HG03520 (cell line): ENCODE data around the gene HTT.

Experiments used
- ATAC-seq: cut with Tn5 transposase; IDR thresholded peaks from one replicate; pipeline ENCODE4 v1.9.1; 2021; ENCODE audit warnings: mild to moderate bottlenecking, moderate library complexity; ENCODE audit not compliant: unreplicated experiment

HTT gene

DNA sequence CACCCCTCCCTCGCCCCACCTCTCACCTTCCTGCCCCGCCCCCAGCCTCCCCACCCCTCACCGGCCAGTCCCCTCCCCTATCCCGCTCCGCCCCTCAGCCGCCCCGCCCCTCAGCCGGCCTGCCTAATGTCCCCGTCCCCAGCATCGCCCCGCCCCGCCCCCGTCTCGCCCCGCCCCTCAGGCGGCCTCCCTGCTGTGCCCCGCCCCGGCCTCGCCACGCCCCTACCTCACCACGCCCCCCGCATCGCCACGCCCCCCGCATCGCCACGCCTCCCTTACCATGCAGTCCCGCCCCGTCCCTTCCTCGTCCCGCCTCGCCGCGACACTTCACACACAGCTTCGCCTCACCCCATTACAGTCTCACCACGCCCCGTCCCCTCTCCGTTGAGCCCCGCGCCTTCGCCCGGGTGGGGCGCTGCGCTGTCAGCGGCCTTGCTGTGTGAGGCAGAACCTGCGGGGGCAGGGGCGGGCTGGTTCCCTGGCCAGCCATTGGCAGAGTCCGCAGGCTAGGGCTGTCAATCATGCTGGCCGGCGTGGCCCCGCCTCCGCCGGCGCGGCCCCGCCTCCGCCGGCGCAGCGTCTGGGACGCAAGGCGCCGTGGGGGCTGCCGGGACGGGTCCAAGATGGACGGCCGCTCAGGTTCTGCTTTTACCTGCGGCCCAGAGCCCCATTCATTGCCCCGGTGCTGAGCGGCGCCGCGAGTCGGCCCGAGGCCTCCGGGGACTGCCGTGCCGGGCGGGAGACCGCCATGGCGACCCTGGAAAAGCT is at the start of gene HTT, which contains the start of gene HTT-AS:
TSS of gene HTT (plus strand) at position 604 of the 768 bp plus-strand sequence. CDS start at position 749, 145 bp downstream.
TSS of gene HTT-AS (minus strand) at position 461 of the 768 bp plus-strand sequence.
- peak; percentile 81 for ATAC-seq

DNA sequence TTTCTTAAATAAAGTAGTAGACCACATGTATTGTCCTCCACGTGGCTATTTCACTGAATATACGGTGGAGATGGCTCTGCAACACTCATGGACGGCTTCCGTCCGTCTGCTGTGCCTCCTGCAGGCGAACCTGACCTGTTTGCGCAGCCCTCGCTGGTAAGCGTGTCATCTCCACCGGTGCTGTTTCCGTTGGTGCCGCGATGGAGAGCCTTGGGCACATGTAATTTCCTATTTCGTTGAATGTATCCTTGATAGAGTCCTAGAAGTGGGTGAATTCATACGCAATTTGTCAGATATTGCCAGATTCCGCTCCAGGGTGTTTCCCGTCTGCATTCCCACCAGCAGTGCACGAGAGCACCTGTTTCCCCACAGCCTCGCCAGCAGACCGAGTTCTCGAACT is 48.6 kb upstream of the HTT start:
- ATAC-seq = no peak

DNA sequence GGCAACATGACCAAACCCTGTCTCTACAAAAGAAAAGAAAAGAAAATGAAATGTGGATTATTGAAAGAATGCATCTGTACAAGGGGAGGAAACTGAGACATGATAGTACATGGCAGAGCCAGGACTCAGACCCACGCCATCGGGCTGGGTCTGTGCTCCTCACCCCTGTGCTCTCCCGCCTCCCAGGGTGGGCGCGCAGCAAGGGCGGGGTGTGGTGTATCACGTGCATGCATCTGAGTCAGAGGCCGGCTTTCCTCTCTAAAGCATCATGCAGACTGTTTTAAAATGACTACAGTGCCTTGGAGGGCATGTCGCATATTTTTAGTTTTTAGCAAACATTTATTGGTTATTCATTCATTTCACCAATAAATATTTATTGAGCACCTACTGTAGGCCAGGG is 47.9 kb upstream of the HTT start:
- ATAC-seq = no peak

DNA sequence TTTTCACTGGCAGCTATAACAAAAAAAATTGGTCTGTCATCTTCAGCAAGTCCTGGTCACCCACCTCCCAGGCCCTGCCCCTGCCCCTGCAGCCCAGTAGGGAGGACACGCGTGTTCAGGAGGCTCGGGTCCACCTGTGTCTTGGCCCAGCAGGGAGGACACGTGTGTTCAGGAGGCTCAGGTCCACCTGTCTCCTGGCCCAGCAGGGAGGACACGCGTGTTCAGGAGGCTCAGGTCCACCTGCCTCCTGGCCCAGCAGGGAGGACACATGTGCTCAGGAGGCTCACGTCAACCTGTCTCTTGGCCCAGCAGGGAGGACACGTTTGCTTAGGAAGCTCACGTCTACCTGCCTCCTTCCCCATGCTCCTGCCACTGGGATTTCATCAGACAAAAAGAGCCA is 45.0 kb upstream of the HTT start:
- ATAC-seq = no peak

DNA sequence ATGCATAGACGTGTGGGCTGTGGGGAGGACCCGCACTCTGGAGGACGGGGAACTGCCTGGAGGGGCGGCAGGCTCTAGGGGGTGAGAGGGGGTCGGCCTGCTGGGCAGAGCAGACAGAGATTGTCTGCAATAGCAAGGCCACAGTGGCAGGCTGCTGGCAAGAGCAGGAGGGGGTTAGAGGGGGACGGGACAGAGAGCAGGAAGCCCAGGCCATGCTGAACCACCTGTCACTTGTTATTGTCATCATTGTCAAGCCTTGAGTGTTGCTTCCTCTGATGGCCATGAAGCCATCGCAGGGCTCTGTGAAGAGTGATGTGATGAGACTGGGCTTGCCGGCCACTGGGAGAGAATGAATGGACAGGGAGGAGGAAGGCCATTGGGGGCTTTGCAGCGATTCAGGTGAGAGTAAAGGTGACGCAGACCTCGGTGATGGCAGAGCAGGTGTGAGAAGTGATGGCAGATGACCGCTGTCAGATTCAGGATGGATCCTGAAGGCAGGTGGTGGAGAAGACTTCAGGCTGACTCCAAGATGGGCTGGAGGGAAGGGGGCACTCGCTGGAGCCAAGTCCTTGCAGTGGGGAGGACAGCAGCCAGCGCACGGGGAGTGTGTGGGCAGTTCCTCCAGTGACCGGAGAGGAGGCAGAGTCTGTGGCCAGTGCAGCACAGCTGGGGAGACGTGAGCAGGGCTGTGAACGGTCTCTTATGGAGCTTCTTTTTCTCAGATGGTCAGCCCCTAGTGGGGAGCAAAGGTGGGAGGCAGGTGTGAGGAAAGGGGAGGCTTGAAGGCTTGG is 43.7 kb upstream of the HTT start:
- no peak for ATAC-seq

DNA sequence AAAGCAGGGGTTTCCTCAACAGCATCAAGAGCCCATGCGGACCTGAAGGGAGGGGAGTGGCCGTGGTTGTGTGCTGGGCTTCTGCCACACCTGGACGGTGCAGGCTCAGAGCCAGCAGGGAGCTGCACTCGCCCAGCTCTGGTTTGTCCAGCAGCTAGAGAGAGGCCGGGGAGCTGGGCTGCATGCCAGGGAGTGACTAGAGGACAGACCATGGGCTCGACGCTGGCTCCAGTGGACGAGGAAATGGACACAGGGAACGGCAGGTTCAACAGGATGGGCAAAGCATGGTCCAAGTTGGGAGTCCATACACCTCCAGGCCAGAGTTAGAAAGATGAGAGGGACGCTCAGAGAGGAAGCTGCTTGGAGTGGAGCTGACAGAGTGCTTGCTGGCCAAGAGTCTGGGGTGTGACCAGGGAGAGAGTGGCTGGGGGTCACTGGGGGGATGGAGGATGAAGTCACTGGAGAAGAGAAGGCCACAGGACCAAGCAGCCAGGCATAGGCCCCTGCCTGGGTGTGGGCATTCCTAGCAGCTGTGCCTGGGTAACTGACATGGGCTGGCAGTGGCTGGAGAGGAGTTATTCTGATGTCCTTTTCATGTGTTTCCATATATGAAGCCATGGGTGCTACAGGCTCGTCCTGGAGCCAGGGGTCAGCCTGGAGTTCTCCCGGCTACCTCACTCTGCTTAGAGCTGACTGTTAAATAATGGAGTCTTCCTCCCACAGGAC is 43.0 kb upstream of the HTT start:
- ATAC-seq = no peak

DNA sequence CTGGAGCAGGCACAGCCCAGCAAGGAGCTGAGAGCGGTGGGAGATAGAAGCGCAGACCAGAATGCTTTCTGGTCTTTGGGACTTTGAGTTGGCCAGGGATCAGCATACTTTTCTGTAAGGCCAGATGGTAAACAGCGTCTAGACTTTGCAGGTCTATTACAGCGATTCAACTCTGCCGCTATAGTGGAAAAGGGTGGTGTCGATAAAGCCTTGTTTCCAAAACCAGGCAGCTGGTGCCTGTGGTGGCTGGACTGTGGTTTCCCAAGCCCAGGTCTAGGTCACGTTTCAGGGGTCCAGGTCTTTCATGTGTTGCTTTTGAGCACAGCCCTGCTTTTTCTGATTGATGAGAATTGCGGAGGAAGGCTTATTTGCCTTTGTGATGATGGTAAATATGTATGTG is 40.2 kb upstream of the HTT start:
- no peak for ATAC-seq

DNA sequence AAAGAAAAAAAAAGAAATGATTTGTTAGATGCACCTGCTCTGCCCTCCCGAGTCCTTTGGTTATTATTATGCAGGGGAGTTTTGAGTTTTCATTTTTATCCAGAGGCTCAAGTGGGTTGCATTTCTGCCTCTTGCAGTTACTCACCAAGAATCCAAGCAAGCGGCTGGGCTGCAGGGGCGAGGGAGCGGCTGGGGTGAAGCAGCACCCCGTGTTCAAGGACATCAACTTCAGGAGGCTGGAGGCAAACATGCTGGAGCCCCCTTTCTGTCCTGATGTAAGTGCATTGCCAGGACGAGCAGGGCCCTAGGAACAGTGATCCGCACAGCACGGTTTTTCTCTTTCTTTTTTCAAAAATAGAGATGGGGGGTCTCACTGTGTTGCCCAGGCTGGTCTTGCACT is 39.2 kb upstream of the HTT start:
- ATAC-seq = no peak

DNA sequence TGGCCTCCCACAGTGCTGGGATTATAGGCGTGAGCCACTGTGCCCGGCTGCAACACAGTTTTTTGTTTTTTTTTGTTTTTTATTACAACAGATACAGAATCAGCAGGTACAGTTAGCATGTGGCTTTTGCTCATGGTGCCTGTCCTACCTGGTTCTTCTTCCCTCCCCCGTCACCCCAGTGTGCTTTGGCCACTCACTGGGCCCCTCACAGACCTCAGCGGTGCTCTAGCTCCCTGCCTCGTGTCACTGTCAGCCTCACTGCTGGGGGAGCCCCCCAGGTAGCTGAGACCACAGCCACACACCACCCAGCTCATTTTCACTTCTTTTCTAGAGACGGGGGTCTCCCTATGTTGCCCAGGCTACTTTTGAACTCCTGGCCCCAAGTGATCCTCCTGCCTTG is 38.8 kb upstream of the HTT start:
- no peak for ATAC-seq

DNA sequence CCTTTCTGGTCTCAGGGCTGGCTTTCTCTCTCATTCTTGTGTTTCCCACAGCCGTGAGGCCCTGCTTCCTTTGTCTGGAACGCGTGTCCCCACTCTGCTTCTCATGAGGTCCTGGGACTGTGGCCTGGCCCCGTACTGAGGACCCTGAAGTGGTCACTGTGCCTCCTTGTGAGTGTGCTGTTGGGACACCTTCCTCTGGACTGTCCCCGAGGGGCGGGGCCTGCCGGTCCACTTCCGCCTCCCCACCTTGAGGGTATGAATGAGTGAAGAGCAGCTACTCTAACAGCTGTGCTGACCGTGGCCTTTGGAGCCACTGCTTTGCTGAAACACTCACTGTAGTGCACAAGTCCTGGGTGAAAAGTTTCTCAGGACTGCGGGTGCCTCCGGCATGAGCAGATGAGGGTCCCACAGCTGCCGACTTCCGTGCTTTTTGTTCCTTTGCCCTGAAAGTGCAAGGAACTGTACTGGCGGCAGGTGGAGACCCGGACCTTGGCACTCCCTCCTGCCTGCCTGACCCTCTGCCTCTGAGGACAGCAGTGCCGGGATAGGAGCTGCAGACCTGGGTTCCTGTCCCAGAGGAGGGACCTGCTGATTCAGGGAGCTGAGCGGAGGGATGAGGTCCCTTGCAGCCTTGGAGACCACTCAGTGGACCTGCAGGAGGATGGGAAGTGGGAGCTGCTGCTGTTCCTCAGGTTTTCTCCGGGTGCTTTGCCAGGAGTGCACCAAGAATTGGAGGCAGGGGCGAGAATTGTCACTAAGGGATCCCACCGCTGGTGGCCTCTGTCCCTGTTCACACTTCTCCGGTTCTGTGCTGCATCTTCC is 38.1 kb upstream of the HTT start:
- ATAC-seq = no peak

DNA sequence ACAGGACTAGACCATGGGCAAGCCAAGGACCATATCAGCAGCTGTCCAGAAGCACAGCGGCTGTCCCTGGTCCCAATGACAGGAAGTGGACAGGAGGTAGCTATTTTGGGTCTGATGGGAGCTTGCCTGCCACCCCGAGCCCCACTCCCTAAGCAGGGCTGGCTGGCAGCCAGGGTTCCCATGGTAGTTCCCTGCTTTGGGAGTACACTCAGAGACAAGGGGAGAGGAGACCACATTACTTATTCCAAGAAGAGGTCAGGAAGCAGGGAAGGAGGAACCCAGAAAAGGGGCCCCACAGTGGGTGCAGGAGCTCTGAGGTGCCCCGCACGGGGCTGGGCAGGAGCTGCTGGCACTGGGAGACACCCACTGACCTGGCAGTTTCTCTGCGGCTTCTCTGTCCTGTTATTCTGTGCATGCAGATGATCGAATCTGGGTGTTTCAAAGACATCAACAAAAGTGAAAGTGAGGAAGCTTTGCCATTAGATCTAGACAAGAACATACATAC is 36.5 kb upstream of the HTT start:
- no peak for ATAC-seq

DNA sequence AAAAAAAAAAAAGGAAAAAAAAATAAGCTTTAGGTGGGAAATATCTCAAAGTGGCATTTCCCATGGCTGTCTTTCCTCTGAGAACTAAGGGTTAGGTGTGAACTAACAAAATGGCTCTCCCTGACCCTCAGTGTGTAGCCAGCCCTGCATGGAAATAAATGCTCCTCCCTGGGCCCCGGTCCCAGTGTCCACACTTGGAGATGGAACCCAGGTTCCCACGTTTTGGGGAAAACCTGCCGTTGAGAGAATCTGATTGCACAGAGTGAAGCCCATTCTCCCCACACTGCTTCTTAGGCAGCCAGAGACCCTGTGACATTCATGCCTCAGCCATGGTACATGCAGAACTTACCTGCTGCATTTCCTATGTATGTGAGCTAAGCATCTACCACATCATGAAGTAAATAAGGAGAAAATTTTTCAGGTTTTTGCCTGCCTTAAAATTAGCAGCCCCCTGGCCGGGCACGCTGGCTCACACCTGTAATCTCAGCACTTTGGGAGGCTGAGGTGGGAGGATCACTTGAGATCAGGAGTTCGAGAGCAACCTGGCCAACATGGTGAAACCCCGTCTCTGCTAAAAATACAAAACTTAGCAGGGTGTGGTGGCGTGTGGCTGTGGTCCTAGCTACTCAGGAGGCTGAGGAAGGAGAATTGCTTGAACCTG is 34.6 kb upstream of the HTT start:
- no peak for ATAC-seq

DNA sequence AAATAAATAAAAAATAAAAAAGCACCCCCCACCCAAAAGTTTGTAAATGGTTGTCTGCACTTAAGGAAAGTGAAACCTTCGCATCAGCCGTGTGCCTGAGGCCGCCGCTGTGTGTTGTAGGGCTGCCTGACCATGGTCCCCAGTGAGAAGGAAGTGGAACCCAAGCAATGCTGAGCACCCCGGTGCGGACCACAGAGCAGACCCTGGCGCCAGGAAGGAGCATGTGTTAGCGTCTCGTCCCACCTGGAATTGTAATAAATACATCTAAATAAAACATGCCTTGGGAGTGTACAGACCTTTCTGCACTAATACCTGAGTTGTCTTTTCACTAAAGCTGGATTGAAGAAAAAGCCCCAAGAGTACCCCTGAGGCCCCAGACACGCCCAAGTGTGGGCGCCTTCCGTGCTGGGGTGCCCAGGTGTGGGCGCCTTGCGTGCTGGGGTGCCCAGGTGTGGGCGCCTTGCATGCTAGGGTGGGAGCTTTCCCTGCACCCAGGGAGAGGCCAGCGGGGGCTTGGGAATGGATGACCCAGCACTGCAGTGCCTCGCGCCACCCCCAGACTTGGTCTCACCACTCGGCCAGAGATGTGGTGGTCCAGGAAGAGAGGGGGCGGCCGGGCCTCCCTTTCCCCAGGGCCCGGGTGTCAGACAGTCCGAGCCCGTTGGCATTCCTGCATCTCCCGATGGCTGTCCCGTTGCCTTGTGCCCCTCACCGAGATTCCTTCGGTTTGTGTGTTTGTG is 33.9 kb upstream of the HTT start:
- ATAC-seq = peak; percentile 40

DNA sequence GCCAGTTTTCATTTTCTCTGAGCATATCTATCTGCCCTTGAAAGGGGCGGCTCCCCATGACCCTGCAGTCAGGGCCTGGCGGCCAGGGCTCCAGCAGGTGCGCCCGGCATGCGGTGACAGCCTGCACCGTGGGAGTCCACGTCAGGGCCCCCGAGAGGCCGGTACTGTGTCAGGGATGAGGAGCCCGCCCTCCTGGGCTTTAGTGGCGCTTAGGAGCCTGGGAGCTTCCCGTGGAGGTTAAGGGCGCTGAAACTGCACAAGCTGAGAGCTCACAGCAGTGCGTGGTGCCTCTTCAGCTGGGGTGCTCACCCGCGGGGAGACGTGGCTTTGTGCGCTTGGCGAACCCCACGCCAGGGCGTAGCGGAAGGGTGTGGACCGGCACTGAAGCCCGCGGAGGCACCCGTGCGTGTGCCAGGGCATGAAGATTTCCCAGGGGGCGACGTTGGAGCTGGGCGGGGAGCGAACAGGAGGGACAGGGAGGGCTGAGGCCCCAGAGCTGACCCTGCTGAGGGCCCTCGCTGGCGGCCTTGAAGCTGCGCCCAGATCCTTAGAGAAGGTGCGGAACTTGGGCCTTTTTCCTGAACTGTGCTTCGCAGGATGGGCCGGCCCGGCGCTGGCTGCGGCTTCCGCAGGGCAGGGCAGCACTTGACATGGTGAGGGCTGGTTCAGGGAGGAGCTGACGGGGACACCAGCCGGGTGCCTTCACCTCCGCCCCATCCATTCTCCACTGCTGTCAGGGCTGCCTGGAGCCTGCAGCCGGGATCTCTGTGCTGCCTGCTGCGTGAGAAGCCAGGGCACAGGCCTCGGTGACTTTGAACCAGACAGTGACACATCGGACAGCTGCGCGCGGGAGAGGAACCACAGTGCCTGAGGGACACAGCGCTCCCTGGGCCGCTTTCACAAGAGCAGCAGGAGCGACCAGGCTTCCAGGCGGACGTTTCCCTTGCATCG is 33.0 kb upstream of the HTT start:
- ATAC-seq = no peak

DNA sequence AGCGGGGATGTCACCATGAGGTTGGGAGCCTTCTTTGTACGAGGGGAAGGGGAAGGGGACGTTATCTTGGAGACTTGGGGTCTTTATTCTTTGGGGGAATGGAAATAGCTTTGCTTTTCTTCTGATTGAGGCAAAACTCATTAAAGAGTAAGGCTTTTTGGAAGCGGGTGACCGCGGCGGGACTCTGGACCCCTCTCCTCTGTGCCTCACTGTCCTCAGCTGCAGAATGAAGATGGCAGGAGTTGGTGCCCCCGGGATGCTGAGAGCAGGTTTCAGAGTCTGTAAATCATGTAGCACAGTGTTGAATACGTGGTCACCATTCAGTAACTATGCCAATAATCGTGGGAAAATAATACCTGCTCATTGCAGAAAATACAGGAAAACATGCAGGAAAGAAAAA is 32.3 kb upstream of the HTT start:
- no peak for ATAC-seq

DNA sequence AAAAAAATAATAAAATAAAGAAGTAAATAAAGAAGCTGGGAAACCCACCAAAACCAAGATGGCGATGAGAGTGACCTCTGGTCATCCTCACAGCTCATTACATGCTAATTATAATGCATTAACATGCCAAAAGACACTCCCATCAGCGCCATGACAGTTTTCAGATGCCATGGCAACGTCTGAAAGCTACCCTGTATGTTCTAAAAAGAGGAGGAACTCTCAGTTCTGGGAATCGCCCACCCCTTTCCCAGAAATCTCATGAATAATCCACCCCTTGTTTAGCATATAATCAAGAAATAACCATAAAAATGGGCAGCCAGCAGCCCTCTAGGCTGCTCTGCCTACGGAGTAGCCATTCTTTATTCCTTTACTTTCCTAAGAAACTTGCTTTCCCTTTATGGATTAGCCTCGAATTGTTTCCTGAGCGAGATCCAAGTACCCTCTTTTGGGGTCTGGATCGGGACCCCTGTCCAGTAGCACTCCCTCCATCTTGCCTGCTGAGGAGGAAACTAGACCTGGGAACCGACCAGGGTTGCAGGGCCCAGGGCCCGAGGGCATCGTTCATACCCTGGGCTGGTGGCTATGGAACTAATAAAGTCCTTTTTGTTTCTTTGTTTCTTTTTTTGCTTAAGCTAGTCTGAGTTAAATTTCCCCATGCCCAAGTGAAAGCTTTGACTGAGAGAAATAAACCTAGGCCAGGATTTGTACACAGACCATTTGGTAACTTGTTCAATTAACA is 31.0 kb upstream of the HTT start:
- ATAC-seq = no peak
